ENCODE measurements around the gene HSPB1.
"Not testable (repeated sequence)": the region's sequence is repeated elsewhere in the genome, so short reads cannot be mapped to it uniquely, and the experiment has no call there.

HSPB1 gene

GRCh38 chr7:76330261-76330660, 27.8 kb downstream of the HSPB1 start:
- DNase-seq (ENCODE audit: extremely low read depth in 1 of 2, low read depth in 1 of 2) = no peak

GRCh38 chr7:76330673-76331072, 28.2 kb downstream of the HSPB1 start:
- DNase-seq (ENCODE audit: extremely low read depth in 1 of 2, low read depth in 1 of 2) = no peak

GRCh38 chr7:76332078-76332477, 29.6 kb downstream of the HSPB1 start:
- DNase-seq (ENCODE audit: extremely low read depth in 1 of 2, low read depth in 1 of 2) = no peak

DNA sequence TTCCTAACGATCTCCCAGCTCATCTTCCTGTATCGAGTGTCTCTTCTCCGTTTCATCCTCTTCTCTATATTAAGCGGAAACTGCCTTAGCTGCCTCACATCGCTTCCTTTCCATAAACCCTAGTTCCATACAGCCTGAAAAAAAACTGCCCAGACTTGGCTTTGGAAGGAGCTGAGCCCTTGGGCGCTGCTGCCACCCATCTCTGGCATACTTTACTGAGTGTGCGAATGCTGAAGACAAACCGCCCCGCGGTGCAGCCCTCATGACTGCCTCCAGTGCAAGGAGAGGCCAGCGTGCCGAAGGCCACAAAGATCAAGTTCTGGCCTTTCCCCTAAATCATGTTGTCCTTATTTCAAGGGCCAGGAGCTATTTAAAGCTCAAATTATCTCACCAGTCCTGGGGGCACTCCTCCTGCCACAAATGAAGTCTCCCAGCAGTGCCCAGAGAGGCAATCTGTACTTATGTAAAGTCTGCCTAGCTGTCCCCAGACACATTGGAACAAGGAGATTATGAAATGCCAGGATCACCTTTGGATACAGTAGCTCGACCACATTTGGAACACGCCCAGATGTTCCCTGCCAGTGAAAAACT, 31.1 kb downstream of the HSPB1 start:
- DNase-seq (ENCODE audit: extremely low read depth in 1 of 2, low read depth in 1 of 2) = no peak

DNA sequence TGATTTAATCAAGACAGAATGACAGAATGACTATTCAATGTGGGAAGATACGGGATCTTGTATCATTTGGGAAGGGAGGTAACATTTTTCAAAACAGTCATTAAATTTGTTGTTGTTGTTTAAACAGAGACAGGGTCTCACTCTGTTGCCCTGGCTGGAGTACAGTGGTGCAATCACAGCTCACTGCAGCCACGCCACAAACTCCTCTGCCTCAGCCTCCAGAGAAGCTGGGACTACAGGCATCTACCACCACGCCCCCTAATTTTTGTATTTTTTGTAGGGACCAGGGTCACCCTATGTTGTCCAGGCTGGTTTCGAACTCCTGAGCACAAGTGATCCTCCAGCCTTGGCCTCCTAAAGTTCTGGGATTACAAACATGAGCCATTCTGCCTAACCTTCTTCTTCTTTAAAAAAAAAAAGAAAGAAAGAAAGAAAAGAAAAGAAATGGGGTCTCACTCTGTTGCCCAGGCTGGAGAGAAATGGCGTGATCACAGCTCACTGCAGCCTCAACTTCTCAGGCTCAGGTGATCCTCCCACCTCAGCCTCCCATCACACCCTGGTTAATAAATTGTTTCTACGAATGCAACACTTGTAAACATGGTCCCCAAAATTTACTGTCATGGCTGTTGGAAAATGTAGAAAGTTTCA, 32.0 kb downstream of the HSPB1 start:
- no peak for DNase-seq (ENCODE audit: extremely low read depth in 1 of 2, low read depth in 1 of 2)

GRCh38 chr7:76335417-76335816, 32.9 kb downstream of the HSPB1 start:
- not testable (repeated sequence) for DNase-seq (ENCODE audit: extremely low read depth in 1 of 2, low read depth in 1 of 2)

- DNase-seq (ENCODE audit: extremely low read depth in 1 of 2, low read depth in 1 of 2) = no peak
Measured at GRCh38 chr7:76336094-76336493, 33.6 kb downstream of the HSPB1 start.

- no peak for DNase-seq (ENCODE audit: extremely low read depth in 1 of 2, low read depth in 1 of 2)
Measured at GRCh38 chr7:76337147-76337546, 34.7 kb downstream of the HSPB1 start.

DNA sequence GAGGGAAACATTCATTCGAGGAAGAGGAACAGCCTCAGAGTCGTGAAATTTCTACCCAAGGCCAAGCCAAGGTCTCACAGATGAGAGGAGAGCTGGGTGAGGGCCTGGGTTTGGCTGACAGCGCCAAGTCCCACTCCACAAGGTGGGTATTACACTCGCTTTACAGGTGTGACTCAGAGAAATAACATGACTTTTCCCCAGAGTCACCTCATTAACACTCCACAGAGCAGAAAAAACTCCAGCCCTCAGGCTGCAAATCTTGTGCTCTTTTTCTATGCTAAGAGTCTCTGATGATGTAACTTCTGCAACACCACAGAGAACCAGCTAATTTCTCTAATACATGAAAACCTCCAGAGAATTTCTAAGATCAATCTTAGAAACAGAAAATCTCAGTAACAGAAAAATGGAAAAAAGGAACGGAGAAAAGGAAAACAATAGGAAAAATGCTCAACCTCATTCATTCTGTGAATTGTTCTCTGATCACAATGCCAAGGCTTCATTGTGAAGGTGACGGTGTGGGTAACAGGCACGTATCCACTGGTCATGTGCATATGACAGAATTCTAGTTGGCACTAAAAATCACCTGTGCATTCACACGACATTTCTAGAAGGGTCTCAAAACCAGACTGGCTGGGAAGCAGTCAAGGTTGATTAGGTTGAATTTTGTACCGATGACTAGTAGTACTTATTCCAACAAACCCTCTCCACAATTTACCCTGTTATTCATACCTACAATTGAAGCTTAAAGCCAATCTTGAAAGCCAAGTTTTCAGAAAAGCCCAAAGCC, 36.0 kb downstream of the HSPB1 start:
- DNase-seq (ENCODE audit: extremely low read depth in 1 of 2, low read depth in 1 of 2) = no peak

GRCh38 chr7:76340617-76341131, 38.2 kb downstream of the HSPB1 start:
- no peak for DNase-seq (ENCODE audit: extremely low read depth in 1 of 2, low read depth in 1 of 2)

- DNase-seq (ENCODE audit: extremely low read depth in 1 of 2, low read depth in 1 of 2) = no peak
Measured at GRCh38 chr7:76342222-76342621, 39.7 kb downstream of the HSPB1 start.

DNA sequence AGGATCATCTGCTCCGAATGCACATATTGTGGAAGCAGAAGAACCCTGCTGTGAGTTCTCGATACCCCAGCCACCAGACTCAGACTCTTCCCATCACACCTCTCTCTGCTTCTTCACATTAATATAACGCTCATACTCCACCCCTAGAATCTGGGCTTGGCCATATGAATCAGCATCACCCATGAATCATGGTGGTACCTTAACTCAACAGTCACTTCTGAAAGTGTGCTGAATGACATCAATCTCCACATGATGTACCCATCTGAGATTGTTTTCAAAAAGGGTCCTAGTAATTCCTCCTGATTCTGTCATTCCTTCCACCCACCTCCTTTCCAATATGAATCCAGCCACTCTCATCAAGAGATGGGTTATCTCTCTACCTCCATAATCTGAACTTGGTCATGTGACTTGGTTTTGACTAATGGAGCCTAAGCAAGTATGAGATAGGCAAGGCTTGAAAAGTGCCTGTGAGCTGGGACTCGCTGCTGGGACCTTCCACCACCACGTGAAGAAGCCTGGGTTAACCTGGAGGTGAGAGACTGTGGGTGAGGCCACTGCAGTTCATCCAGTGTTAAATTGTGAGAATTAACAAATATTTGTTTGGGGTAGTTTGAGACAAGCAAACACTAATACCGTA, 40.9 kb downstream of the HSPB1 start:
- DNase-seq (ENCODE audit: extremely low read depth in 1 of 2, low read depth in 1 of 2) = no peak

DNA sequence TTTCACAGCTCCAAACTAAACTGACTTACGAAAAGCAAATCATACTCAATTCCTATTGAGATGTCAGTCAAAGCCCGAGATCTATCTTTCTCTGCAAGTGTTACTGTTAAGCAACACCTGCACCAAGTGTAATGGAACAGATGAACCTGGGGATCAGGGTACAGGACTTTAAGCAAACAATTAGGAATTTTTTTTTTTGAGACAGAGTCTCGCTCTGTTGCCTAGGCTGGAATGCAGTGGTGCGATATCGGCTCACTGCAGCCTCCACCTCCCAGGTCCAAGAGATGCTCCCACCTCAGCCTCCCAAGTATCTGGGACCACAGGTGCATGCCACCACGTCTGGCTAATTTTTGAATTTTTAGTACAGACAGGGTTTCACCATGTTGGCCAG, 41.5 kb downstream of the HSPB1 start:
- DNase-seq (ENCODE audit: extremely low read depth in 1 of 2, low read depth in 1 of 2) = no peak

DNA sequence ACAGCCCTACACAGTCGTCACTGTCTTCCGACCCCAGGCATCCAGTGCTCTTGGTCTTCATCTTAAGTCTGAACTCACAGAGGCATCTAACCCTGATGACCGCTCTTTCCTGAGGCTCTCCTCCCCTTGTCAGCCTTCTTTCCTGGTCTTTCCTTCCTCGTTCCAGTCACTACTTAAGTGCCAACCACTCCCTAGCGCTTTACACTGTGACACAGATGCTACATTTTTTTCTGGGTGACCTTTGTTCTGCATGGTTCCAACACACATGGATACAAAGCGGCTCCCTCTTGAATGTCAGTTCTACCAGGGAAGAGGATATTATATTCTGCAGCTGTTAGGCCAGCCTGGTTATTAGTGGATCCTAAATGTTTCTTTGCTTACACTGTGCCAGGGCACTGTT, 43.6 kb downstream of the HSPB1 start:
- DNase-seq (ENCODE audit: extremely low read depth in 1 of 2, low read depth in 1 of 2) = no peak

GRCh38 chr7:76346778-76347177, 44.3 kb downstream of the HSPB1 start:
- DNase-seq (ENCODE audit: extremely low read depth in 1 of 2, low read depth in 1 of 2) = no peak

DNA sequence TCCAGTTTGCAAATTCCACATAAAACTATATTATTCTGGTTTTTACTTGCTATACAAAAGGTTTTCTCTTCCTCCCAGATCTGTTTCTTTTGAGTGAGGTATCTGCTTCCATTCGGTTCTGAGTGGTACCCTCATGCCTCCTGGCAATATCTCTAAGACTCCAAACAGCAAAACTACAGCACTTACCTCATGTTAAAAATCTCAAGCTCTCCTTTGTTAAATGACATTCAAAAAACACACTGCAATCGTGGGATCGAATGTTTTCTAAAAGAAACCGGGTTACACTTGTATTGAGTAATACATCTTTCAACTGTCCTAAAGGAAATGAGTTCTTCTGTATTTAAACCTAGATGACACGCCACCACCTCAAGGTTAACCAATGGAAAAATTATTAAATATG, 45.2 kb downstream of the HSPB1 start:
- DNase-seq (ENCODE audit: extremely low read depth in 1 of 2, low read depth in 1 of 2) = no peak

DNA sequence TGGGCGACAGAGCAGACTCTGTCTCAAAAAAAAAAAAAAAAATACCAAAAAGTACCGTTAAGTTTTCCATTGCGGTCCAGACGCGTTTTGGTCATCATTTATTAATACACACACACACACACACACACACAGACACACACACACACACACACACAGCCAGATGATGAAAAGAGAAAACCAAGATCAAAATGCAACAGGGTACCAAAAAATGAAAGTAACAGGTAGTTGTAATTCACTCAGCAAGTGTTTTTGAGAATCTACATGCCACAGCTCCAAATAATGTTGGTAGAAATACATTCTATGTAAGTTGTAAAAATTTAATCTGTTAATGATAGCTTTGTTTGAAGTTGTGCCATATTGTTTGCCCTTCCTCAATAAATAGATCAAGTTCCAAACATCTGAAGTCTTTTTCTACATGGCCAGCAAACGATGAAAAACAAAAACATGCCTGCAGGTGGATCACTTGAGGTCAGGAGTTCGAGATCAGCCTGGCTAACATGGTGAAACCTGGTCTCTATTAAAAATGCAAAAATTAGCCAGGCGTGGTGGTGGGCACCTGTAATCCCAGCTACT, 46.9 kb downstream of the HSPB1 start:
- no peak for DNase-seq (ENCODE audit: extremely low read depth in 1 of 2, low read depth in 1 of 2)

GRCh38 chr7:76351372-76351771, 48.9 kb downstream of the HSPB1 start:
- no peak for DNase-seq (ENCODE audit: extremely low read depth in 1 of 2, low read depth in 1 of 2)

GRCh38 chr7:76352193-76352592, 49.7 kb downstream of the HSPB1 start:
- no peak for DNase-seq (ENCODE audit: extremely low read depth in 1 of 2, low read depth in 1 of 2)

GRCh38 chr7:76353744-76354143, 51.3 kb downstream of the HSPB1 start:
- no peak for DNase-seq (ENCODE audit: extremely low read depth in 1 of 2, low read depth in 1 of 2)
